HG03139 (cell line): ENCODE results near the gene MSL1.

Source experiments
- ATAC-seq: cut with Tn5 transposase; IDR thresholded peaks from one replicate; pipeline ENCODE4 v1.9.1; 2021; ENCODE audit not compliant: unreplicated experiment

MSL1 gene

DNA sequence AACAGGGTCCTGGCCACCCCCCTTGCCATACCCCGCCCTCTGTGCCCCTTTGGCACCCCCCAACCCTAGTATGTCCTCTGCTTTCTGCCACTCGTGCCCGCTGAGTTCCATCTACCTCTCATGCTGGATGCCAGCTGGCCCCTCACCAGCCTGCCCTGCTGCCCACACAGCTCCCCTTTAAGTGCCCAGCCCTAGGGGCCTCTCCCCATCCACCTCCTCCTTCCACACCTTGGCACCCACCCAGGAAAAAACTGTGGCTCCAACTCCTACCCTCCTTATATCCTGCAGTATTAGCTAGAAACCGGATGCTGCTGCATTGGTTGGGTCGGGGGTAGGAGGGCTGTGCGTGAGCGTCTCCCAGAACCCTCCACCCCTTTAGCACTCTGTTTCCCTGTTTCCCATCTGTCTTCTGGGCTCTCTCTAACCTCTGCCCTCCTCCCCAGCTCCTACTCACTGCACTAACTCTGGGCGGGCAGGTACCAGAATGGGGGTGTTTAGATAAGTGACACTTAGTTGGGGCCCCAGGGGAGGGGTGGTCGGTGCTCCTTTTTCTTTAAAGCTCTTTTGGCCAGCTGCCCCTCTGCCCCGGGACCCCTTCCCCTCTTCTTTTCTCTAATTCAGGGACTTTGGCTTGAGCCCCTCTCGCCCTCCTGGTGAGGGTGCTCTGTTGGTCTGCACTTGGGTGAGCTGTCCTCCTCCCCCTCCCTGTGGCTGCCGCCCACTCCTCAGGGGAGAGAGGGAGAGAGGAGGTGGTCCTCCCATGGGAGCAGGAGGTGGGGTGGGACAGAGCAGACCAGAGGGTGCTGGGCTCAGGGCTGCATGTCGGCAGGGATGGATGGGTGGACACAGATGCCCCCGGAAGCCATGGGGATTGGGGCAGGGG, 31.3 kb upstream of the MSL1 start:
- no peak for ATAC-seq

DNA sequence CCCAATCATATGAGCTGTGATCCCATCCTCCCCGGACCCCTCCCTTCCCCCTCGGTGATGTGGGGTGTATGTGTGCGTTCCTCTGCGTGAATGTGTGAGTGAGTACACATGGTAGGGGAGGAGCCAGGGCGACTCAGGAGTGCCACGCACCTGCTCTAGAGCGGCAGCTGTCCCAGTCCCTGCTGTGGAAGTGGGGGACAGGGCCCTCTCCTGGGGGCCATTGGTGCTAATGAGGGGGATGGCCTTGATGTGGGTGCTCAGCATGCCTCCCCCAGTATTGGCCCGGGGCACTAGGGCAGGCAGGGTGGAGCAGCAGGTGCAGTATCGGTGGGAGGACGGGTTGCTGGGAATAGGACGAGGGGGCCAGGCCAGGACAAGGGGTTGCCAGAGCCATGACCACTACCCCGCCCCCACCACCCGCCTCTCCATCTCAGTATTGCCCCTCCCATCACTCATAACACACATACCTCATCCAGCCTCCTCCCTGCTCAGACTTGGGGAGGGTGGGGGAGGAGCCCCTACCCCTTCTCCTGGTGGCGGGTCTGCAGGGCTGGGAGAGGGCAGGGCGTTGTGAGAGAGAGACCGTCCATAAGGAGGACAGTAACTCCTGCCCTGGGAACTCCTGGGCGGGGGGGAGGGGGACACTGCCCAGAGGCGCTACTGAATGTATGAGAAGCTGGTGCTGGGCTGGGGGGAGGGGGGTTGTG, 29.9 kb upstream of the MSL1 start:
- no peak for ATAC-seq

DNA sequence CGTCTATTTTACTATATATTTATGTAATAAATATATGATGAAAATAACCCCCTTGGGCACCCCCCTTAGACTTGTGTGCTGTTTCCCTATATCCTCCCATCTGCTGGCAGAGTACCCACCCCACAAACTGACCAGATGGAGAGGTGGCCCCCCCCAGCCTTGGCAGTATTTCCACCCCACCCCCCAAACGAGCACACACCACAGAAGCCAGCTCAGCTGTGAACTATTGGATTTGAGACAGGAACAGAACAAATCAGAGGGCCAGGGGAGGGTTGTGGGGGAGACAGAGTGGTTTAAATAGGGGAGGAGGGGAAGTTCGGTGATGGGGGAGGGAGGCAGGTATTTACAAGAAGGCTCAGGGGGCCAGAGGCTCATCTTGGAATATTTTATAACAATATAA, 29.2 kb upstream of the MSL1 start:
- ATAC-seq, result no peak

DNA sequence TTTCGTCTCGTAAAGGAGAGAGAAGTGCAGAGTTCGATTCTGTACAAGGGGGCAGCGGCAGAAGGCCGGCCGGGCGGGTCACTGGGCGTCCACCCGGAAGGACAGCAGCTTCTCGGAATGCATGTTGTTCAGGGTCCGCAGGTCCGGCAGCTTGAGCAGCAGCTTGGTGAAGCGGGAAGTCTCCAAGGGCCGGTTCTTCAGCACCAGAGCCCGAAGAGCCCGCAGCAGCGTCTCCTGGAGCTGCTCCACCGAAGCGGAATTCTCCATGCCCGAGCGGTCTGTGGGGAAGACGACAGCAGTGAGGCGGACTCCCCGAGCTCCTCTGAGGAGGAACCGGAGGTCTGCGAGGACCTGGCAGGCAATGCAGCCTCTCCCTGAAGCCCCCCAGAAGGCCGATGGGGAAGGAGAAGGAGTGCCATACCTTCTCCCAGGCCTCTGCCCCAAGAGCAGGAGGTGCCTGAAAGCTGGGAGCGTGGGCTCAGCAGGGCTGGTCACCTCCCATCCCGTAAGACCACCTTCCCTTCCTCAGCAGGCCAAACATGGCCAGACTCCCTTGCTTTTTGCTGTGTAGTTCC, 28.7 kb upstream of the MSL1 start:
- ATAC-seq, result no peak

DNA sequence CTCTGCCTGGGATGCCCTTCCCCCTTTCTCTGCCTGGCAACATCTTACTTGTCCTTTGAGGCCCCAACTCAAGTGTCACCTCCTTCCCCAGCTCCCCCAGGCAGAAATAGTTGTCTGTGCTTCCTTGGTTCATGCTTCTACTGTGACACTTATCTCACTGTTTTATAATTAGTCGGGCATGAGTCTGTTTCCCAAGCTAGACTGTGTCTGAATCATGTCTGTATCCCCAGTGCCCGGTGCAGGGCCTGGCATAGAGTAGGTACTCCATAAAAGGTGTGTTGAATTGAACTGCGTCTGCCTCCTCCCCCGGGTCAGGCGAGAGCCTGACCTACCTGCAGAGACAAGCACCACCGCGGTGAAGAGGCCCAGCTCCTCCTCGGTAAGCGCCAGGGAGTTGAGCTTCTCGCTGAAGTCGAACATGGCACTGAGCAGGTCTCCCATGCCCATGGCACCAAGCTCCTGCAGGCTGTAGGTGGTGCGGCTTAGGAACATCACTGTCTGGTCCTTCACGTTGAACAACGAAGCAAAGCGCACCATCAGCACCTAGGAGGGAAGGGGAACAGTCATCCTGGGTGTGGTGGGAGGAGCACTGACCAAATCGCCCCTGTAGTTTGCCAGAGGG, 28.1 kb upstream of the MSL1 start:
- no peak for ATAC-seq

DNA sequence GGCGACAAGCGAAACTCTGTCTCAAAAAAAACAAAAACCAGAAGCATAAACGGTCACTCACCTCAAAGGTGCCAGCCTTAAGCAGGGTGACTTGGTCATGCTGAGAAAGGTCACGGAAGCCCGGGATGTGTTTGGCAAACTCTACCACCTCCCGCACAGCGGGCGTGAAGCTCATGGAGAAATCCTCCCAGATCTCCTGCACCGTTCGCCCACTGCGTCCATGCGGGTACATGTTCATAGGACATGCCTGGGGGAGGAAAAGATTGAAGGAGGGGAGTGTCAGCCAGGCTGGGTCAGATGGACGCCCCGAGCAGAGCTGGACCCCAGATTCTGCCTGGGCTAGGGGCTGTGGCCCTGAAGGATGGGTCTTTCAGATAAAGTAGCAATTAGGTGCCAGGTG, 26.9 kb upstream of the MSL1 start:
- no peak for ATAC-seq

DNA sequence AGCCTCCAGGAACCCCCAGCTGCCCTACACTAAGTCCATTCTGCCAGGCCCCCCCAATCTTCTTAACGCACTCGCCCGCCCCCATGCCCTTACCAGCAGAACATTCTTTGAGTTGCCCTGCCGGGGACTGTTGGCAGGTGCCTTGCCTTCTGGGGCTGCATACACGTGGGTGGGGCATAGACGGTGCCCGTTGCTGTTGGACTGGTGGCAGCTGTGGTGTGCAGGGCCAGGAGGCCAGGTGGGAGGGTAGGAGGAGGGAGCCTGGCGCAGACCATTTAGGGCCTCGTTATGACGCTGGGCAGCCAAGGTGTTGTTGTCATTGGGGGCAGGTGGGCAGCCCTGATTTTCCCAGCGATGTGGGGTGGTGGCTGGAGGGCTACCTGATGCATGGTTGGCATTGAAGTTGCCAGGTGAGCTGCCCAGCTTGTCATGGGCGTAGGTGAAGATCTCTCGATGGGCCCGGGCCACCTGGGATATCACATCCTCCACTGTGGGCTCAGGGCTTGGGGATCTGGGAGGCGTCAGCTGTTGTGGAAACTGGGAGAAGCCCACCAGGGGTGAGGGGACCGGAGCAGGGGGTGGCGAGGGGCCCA, 26.3 kb upstream of the MSL1 start:
- no peak for ATAC-seq

DNA sequence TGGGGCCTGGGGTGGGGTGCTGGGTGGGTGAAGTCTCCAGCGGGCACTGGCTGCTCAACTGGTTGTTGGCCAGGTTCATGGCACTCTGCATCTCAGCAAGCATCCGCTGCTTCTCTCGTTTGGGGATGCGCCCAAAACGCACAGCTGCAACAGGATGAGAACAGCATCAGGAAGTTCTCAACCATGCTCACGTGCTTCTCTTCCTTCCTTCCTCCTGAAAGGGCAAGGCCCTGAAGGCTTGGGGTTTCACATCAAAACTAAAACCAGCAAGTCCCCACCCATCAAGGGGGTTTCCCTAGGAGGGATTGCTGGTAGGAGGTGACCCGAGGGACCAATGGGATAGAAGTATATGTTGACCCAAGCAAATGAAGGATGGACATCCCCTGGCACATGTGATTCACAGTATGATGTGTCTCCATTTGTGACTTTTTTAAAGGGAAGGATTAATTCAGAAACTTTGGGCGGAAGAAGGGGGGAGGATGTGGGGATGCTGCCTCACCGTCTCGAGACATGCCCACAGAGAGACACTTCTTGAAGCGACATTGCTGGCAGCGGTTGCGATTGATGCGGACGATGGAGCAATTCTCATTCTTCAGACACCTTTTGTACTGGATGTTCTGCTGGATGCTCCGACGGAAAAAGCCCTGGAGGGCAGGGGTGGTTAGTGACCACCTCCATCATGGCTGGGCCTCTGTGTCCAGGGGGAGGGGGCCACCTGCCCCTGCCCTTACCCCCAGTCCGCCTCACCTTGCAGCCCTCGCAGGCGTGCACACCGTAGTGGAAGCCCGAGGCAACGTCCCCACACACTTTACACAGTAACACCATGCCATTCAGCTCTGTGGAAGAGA, 25.6 kb upstream of the MSL1 start:
- peak; percentile 47 for ATAC-seq

DNA sequence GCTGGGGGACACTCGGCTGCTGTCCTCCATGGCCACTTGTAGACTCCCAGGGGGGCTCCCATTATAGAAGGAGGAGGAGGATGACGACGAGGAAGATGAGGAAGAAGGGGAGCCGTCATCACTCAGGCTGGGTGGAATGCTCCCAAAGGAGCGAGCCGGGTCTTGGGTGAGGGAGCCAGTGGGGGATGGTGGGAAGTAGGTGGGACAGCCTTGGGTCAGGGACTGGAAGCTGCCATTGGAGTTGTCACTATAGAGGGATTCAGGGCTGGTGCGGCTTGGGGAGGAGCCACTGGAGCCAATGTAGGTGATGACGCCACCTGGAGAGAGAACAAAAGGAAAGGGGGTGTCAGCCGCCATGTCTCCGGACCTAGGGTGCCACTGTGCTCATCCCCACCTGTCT, 24.7 kb upstream of the MSL1 start:
- ATAC-seq, result no peak

DNA sequence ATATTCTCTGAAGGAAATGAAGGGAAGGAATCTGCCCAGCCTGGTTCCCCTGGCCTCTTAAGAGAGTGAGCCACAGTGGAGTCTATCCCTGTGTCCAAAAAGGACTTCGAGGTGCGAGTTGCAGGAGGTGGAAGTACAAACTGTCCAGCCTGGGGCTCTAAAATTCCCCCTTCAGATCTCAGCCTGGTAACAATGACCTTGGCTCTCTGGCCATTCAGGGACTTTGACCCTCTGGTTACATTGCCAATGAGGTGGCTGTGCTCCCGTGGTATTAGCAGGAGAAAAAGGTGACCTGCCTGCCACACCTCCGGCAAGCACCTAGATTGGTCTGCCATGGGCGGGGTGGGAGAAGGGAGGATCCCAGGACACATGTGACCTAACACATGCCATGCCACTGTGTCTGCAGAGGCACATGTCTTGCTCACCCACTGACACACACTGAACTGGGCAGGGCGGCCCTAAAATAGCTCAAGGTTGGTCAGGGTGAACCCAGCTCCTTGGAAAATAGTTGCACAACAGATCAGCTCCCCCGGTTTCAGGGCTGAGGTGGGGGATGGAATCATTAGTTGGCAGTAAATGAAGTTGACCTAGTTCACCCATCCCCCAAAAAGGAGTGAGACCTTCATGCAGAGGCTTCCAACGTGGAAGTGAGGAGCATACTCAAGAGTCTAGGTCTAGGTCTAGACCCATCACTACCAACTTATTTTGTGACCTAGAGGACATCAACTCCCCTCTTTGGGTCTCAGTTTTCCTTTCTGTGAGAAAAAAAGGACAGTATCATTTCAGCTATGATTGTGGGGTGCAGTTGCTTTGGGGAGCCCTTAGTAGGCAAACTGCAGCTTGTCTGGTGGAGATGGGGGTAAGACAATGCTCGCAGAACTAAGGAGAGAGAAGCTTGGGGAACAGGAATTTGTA, 23.6 kb upstream of the MSL1 start:
- ATAC-seq, result no peak

DNA sequence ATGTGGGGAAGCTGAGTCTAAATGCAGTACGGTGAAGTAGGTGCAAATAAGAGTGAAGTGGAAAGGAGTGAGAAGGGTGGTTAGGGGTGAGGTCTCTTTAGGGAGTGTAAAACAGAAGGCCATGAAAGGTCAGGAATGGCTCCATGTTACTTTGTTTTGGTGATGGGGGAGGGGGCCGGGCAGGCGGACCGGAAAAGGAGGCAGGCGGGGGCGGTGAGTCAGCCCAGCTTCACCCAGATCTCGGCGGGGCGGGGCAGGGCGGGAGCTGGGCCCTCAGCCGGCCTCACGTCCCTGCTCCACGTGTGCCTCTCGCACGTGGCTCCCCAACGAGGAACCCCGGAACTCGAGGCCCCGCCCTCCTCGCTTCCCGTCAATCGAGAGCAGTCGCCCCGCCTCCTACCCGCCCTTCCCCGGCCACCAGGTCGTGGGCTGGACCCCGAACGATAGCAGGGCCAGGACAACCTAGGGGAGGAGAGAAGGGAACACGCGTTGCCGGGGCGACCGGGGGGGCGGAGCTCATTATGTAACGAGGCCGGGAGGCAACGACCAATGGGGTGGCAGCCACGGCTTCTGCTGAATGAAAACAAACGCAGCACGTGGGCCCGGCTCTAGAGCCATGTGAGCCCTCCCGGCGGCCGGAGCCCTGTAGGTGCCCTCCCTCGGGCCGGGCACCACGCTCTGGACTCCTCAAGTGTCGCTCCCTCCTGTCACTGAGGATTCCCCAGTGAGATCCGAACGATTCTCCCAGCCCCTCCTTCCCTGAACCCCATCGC, 22.7 kb upstream of the MSL1 start:
- ATAC-seq, result peak; percentile 43

DNA sequence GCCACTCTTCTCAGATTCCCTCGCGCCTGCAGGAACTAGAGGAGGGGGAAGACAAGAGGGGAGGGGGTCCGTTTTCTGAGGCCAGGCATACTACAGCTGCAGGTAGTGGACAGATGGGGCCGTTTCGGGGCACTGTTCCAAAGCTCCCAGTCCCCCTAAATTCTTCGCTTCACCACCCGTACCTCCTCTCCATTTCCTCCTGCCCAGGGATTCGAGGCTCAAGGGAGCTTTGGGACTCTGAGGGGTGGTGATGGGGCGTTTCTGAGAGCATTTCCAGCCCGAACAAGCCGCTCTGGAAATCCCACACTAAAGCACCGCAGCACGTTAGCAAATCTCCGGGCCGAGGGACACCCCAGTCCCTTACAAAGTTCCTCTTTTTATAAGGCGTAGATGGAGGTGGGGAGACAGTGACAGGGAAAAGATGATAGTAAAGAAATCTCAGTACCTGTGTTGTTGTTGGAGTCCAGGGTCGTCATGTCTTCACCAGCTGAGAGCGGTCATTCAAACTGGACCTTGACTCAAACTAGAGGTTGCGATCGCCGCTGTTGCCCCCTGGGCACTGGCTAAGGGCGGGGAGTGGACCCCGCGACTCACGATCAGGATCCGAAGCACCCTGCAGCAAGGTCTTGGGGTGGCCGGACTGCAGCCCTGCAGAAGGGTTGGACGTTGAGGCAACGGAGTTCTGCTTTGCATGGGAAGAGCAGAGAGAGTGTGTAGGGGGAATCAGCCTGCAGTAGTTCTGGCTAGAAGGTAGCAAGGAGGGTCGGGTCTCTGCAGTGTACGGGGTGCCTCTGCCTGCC, 22.0 kb upstream of the MSL1 start:
- ATAC-seq, result no peak

DNA sequence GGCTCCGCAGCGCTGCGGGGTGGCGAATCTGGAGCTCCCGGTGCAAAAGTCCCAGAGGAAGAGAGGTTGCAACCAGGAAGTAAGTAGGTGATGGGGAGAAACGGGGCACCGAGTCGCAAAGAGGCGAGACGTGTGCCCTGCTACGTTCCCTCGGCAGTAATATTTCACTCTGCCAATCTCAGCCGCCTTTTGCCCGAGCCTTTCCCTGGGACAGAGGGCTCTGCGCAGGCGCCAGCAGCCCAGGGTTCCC, 21.4 kb upstream of the MSL1 start, which contains the start of gene NR1D1:
Gene NR1D1 (minus strand): TSS at position 171 of the 250 bp plus-strand sequence. CDS start 495 bp downstream, outside the sequence.
- no peak for ATAC-seq

DNA sequence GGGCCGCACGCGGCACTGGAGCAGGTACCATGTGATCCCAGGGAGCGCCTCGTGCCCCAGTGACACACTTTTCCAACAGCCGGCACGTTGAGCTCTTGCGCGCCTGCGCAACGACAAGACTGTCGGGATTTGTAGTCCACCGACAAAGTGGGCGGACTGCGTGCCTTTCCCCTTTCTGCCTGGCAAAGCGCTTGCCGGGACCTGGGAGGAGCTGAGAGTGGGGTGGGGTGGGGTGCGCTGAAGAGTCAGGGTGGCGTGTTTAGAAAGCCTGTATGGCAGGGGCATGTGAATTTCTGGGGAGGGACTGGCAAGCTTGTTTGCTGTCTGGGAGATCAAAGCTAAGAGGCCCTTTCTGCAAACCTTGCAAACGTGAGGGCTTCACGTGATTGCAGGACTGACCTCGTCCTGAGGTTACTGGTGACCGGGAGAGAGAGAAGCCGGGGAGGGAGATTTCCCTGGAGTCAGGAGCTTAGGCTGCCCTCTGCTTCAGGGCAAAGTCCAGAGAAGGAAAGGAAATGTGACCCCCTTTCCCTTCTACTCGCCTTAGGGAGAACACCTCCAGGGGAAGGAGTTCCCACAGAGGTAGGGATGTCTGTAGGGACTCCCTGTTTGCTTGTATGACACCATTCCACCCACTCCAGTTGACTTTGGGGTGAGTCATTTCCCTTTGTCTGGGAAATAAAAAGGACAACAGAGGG, 21.0 kb upstream of the MSL1 start:
- ATAC-seq, result no peak

DNA sequence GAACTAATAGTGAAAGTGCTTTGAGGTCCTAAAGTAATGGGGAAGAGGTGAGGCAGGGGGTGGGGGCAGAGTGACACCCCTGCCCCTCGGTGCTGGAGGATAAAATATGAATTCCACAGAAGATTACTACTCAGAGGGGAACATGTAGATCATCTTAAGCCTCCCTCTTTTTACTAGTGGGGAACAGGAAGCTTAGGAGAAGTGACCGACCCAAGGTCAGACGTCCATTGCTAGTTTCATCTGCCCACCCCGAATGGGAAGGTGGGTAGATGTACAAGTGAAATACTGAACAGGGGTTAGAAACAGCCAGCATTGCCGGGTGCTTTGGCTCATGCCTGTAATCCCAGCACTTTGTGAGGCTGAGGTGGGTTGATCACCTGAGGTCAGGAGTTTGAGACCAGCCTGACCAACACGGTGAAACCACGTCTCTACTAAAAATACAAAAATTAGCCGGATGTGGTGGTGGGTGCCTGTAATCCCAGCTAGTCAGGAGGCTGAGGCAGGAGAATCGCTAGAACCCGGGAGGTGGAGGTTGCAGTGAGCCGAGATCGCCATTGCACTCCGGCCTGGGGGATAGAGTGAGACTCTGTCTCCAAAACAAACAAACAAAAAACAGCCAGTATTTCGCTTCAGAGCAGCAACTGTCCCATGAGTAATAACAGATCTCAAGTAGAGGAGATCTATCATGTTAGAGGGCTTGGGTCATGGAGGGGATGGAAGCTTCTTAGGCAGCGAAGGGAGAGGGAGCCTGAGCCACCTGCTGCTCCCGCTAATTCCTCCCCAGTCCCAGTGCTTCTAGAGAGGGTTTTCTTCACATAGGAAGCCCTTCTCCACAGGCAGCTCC, 20.2 kb upstream of the MSL1 start:
- ATAC-seq, result no peak

DNA sequence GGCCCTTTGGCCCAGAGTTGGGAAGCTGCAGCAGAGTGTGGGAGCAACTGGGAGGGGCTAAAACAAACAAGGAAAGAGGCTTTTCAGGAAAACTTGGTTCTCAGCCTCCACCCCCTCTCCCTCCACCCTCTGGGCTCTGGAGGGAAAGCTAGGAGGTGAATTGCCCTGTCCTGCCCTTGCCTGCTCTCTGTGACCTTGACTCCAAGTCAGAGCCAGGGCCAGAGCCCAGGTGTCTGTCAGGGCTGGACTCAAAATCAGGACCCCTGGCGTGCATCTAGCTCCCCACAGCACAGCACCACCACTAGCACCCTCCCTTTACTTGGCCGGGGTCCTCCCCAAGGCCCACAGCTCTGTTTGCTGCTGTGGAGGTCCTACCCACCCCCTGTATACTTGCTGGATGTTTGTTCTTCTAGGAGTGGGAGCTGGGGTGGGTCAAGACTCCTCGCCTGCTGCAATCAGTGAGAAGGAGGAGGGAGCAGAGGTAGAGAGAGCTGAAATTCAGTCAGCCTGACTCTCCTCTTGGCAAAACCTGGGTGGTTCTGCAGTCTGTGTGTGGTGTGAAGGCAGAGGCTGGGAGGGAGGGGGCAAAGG, 18.6 kb upstream of the MSL1 start:
- ATAC-seq, result no peak
